K562 (cell line): ENCODE results near the gene ADGRE2. TPM values are rescaled to one million over a fixed set of nuclear protein-coding genes. Genes with fewer than 3 reads are reported as not detected.

ENCODE experiments used
- ATAC-seq: fragments of 200-7000 bp; cut with Tn5 transposase; 3 replicates; pipeline ENCODE4 v1.9.1; 2020; ENCODE audit warnings: moderate library complexity
- BruUV-seq: library from RNA; stranded (reverse); fragments of 400-500 nt; replicated peaks from 2 replicates; lab custom pipeline; 2021; lab: Mats Ljungman, UMichigan
- CTCF ChIA-PET: fragments of 300-600 bp; formaldehyde crosslinking; extraction: SDS; loops from one replicate; lab custom pipeline; 2021; ENCODE audit warnings: low intra/inter-chr PET ratio; lab: Yijun Ruan, JAX
- POLR2A ChIA-PET: fragments of 300-600, 350-650 bp; sonication (Branson Sonifier 250); formaldehyde crosslinking; extraction: SDS; loops from one replicate; lab custom pipeline; 2021; ENCODE audit warnings: antibody characterized with exemption, inconsistent platforms; lab: Yijun Ruan, JAX
- DNase-seq, 4 experiments: peaks; one replicate each; pipeline versions ENCODE4 v3.0.0 to v3.0.0-alpha.2; 2011 to 2018; ENCODE audit warnings: low spot score in 3 of 4, mixed read lengths in 3 of 4; ENCODE audit errors: extremely low read depth in 1 of 4
- FAIRE-seq: peaks from 2 replicates; lab custom pipeline; 2011; peaks lifted over from hg19 to GRCh38; lab: Jason Lieb, UNC
- H2AFZ ChIP-seq: 2 replicates; pipeline ENCODE4 v1.6.0; 2011; ENCODE audit warnings: low read depth, low read length, control low read depth, inconsistent platforms
- H3K27ac ChIP-seq: fragments of 200-600 bp; 3 replicates; pipeline ENCODE4 v1.8.0; 2011; ENCODE audit warnings: low read depth, mild to moderate bottlenecking, control low read depth, inconsistent platforms, low read length, moderate library complexity, mixed read lengths; ENCODE audit errors: extremely low read depth
- H3K27me3 ChIP-seq, 2 experiments: fragments of 300-600 bp in 1 of 2; 2 replicates in 1 of 2; 3 replicates in 1 of 2; pipeline versions ENCODE4 v1.6.0 to v1.8.0; 2011; ENCODE audit warnings: inconsistent platforms in 2 of 2, low read length in 2 of 2, mild to moderate bottlenecking in 1 of 2, mixed read lengths in 1 of 2, moderate library complexity in 1 of 2; ENCODE audit not compliant: control insufficient read depth in 2 of 2, insufficient read depth in 2 of 2
- H3K36me3 ChIP-seq: fragments of 300-600 bp; 3 replicates; pipeline ENCODE4 v1.8.0; 2011; ENCODE audit warnings: mild to moderate bottlenecking, low read length, inconsistent platforms; ENCODE audit not compliant: control insufficient read depth, insufficient read depth
- H3K4me1 ChIP-seq, 2 experiments: fragments of 200-600 bp in 1 of 2; replicated peaks in 1 of 2; 2 replicates in 1 of 2; 3 replicates in 1 of 2; pipeline versions ENCODE4 v1.5.1 to v1.8.0; 2011; ENCODE audit warnings: inconsistent platforms in 2 of 2, low read length in 2 of 2, mild to moderate bottlenecking in 1 of 2, mixed read lengths in 1 of 2, moderate library complexity in 1 of 2; ENCODE audit not compliant: control insufficient read depth in 2 of 2, insufficient read depth in 2 of 2
- H3K4me2 ChIP-seq: 2 replicates; pipeline ENCODE4 v1.6.1; 2011; ENCODE audit warnings: low read length, control low read depth, inconsistent platforms, mixed read lengths; ENCODE audit not compliant: insufficient read depth
- H3K4me3 ChIP-seq: fragments of 200-600 bp; sonication (generic), shearing (Covaris generic); 2 replicates; pipeline ENCODE4 v1.5.1; 2016; ENCODE audit warnings: control low read depth, inconsistent platforms
- H3K79me2 ChIP-seq: fragments of 200-600 bp; 3 replicates; pipeline ENCODE4 v1.8.0; 2011; ENCODE audit warnings: low read length, inconsistent platforms; ENCODE audit not compliant: control insufficient read depth, insufficient read depth
- H3K9ac ChIP-seq, 2 experiments: 2 replicates each; pipeline versions ENCODE4 v1.6.0 to v1.6.1; 2011; ENCODE audit warnings: low read depth in 2 of 2, low read length in 2 of 2, control low read depth in 1 of 2, inconsistent platforms in 1 of 2, mild to moderate bottlenecking in 1 of 2, mixed read lengths in 1 of 2; ENCODE audit not compliant: insufficient read depth in 1 of 2
- H3K9me1 ChIP-seq: one replicate; pipeline ENCODE4 v1.6.0; 2011; ENCODE audit warnings: inconsistent platforms, mild to moderate bottlenecking, low read length, moderate library complexity; ENCODE audit not compliant: control insufficient read depth, insufficient read depth
- H3K9me3 ChIP-seq: replicated peaks from 2 replicates; pipeline ENCODE4 v1.5.1; 2011; ENCODE audit warnings: low read depth, low read length, inconsistent platforms; ENCODE audit not compliant: control insufficient read depth, insufficient read depth
- H4K20me1 ChIP-seq: replicated peaks from 2 replicates; pipeline ENCODE4 v1.6.1; 2011; ENCODE audit warnings: low read length, inconsistent platforms, mixed read lengths; ENCODE audit not compliant: control insufficient read depth, insufficient read depth
- CEBPB ChIP-seq: fragments of 450-650 bp; IDR thresholded peaks from 2 replicates; pipeline ENCODE4 v1.6.1; 2016; ENCODE audit warnings: missing genetic modification characterization, missing compliant biosample characterization
- CEBPG ChIP-seq, 3 experiments: fragments of 200-800 bp in 1 of 3; sonication (Bioruptor generic) in 1 of 3; sonication (generic) in 1 of 3; formaldehyde crosslinking in 1 of 3; IDR thresholded peaks in 2 of 3; conservative IDR thresholded peaks in 1 of 3; 2 replicates each; pipeline versions ENCODE4 v1.6.1 to v1.8.0; 2016 to 2022; ENCODE audit warnings: missing compliant biosample characterization in 2 of 3, missing genetic modification characterization in 2 of 3, mild to moderate bottlenecking in 1 of 3, missing genetic modification reagents in 1 of 3
- ELK1 ChIP-seq: sonication (generic); formaldehyde crosslinking; IDR thresholded peaks from 2 replicates; pipeline ENCODE4 v1.8.1; 2022; ENCODE audit warnings: missing genetic modification reagents
- SNRNP70 ChIP-seq: fragments of 200-400 bp; formaldehyde crosslinking; optimal IDR thresholded peaks from 2 replicates; pipeline ENCODE3; 2017; ENCODE audit warnings: low read depth, low read length
- TFE3 ChIP-seq: fragments of 450-650 bp; formaldehyde crosslinking; IDR thresholded peaks from 2 replicates; pipeline ENCODE4 v1.4.0; 2020; ENCODE audit warnings: mild to moderate bottlenecking, mixed read lengths
- ZNF224 ChIP-seq: sonication (generic); formaldehyde crosslinking; IDR thresholded peaks from 2 replicates; pipeline ENCODE4 v1.8.0; 2022; ENCODE audit warnings: mild to moderate bottlenecking, missing genetic modification reagents
- ZNF408 ChIP-seq: fragments of 250-450 bp; sonication (Bioruptor Pico); IDR thresholded peaks from 2 replicates; pipeline ENCODE4 v1.4.0; 2020; ENCODE audit warnings: low read depth, mild to moderate bottlenecking, moderate library complexity
- WGBS: fragments of 100-300 bp; shearing (Covaris generic); methylation state at CpG from one replicate; pipeline ENCODE4 v1.1.6; 2016; ENCODE audit warnings: low coverage, mixed read lengths; ENCODE audit not compliant: insufficient coverage; ENCODE audit errors: missing lambda C conversion rate; 5-methylcytosine and 5-hydroxymethylcytosine counted together
- in situ Hi-C: fragments of 300-500 bp; cut with MboI; formaldehyde crosslinking; loops from 4 replicates; pipeline ENCODE4 v1.15.0; 2018; ENCODE audit warnings: inconsistent platforms, mixed read lengths
- intact Hi-C: fragments of 100-400 bp; cut with micrococcal nuclease; formaldehyde crosslinking; loops from 2 replicates; pipeline ENCODE4 v1.14.2; 2022
- polyA plus RNA-seq, 8 experiments: library from polyadenylated mRNA; depleted of rRNA in 4 of 8; stranded (reverse) in 5 of 8; unstranded in 3 of 8; fragments of >200 nt; fragmentation: Nextera tagmentation in 2 of 8; fragmentation: Illumina TruSeq in 1 of 8; extraction: Ambion mirVana in 2 of 8; extraction: Trizol in 1 of 8; gene quantifications; 2 replicates each; pipeline versions ENCODE4 v1.2.1 to v1.2.3, GENCODE V29; 2011 to 2014; ENCODE audit warnings: inconsistent platforms in 1 of 8, missing spikeins in 1 of 8
- total RNA-seq, 7 experiments: library from RNA; depleted of rRNA in 6 of 7; stranded (reverse); fragments of >200 nt in 6 of 7; fragmentation: Illumina TruSeq in 2 of 7; extraction: Trizol in 2 of 7; gene quantifications; 2 replicates each; pipeline versions ENCODE4 v1.2.1 to v1.2.3, GENCODE V29; 2011 to 2021; ENCODE audit warnings: low replicate concordance in 1 of 7

The ADGRE2 gene
- total and polyA plus RNA-seq, 9 of the 15 experiments (the other 6 are each of a cell fraction or from before 2014, with no cell fraction given): 4.3 to 17.3 (median 9.8) TPM

- TF ChIP-seq ZNF408 (CRISPR knock-in tag) (no peak), SNRNP70 (no peak), TFE3 (CRISPR knock-in tag) (no peak), ZNF224 (CRISPR knock-in tag) (no peak)
These were observed 38.7 kb upstream of the ADGRE2 start (continued) for GRCh38 chr19:14817052-14817451.

- no peaks in the 10 kb centered on the region for H3K36me3 ChIP-seq
- ChIA-PET CTCF (no interaction called here), POLR2A (no interaction called here)
- WGBS: 7% methylated on average over 2 of the region's 2 CpGs
- no peak overlapping the region for H3K9ac ChIP-seq
- no peak overlapping the region for H2AFZ ChIP-seq
- H3K9me3 ChIP-seq: no peaks in the 10 kb centered on the region
- H3K27me3 ChIP-seq: peaks cover 4 to 31% of the 10 kb centered on the region in 2 experiments; a peak in 3 of 5 replicates
- in situ Hi-C loops (no loop called here), intact Hi-C loops (no loop called here)
- no peak for TF ChIP-seq CEBPG (CRISPR knock-in tag; IDR thresholded peaks at IDR 0.05)
- peak; percentile 83 to 89 for TF ChIP-seq CEBPG (tag; conservative IDR thresholded peaks at IDR 0.05 in 1 of 2, IDR thresholded peaks at IDR 0.05 in 1 of 2)
- peak; percentile 95 for TF ChIP-seq CEBPB (tag)
- TF ChIP-seq ELK1: no peak
- no peak overlapping the region for H3K27ac ChIP-seq
- no peaks in the 10 kb centered on the region for H3K79me2 ChIP-seq
- no peak overlapping the region for H3K4me2 ChIP-seq
- no peaks in the 10 kb centered on the region for H4K20me1 ChIP-seq
- FAIRE-seq (no peak), ATAC-seq (no peak; the same call in 2 of the 3 replicates), DNase-seq (no peak)
- H3K4me3 ChIP-seq: no peak overlapping the region
- no TSS peak for BruUV-seq
- peaks cover 3 to 6% of the 10 kb centered on the region in 2 experiments; a peak in 2 of 5 replicates for H3K4me1 ChIP-seq
- H3K9me1 ChIP-seq: no peaks in the 10 kb centered on the region
These were observed 36.8 kb upstream of the ADGRE2 start for GRCh38 chr19:14814982-14815652.
